Activated naive CD4-positive, alpha-beta T cell (primary cell): Measurements from ENCODE around the gene TP53TG5.
"Not testable (repeated sequence)": the region's sequence is repeated elsewhere in the genome, so short reads cannot be mapped to it uniquely, and the experiment has no call there.

Source experiments
- DNase-seq, 4 experiments: peaks; one replicate each; lab custom pipeline; 2025; lab: John Stamatoyannopoulos, UW

Gene TP53TG5

DNA sequence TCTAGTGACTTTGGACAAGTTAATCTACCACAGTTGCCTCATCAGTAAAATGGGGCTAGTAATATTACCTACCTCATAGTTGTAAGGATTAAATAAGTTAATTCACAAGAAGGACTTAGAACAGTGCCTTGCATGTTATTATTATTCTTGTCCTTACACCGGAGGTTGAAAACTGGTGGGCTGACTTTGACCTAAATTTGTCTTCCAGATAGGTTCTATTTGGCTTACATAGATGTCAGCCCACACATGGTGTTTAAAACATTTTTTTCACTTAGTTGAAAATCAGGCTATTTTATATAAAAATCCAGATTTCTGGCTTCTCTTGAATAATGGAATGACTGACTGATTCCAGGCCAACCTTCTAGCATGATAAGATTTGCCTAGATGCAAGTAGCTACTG lies 11.9 kb downstream of the TP53TG5 start:
- DNase-seq: no peak

DNA sequence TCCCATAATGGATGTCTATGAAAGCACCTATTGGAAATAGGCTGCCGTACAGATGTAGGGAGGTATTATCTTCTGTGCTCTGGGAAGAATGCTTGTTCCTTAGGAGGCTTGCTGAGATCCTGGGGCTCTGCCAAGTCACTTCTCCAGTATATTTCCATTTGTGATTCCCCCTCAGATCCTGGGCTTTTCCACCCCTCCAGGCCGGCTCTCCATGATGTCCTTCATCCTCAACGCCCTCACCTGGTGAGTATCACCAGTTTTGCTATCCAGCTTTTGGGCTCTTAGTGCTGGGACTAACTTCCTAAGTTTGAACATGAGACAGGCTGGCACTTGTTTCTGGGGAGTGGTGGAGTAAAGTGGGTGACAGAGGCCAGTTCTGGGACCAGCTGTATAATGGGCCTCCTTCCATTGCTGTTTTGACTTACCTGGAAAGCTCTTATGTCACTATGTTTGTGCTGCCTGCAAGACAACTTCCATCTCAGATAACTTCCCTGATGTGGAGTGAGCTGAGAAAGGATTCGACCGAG lies 12.6 kb downstream of the TP53TG5 start:
- DNase-seq: no peak

DNA sequence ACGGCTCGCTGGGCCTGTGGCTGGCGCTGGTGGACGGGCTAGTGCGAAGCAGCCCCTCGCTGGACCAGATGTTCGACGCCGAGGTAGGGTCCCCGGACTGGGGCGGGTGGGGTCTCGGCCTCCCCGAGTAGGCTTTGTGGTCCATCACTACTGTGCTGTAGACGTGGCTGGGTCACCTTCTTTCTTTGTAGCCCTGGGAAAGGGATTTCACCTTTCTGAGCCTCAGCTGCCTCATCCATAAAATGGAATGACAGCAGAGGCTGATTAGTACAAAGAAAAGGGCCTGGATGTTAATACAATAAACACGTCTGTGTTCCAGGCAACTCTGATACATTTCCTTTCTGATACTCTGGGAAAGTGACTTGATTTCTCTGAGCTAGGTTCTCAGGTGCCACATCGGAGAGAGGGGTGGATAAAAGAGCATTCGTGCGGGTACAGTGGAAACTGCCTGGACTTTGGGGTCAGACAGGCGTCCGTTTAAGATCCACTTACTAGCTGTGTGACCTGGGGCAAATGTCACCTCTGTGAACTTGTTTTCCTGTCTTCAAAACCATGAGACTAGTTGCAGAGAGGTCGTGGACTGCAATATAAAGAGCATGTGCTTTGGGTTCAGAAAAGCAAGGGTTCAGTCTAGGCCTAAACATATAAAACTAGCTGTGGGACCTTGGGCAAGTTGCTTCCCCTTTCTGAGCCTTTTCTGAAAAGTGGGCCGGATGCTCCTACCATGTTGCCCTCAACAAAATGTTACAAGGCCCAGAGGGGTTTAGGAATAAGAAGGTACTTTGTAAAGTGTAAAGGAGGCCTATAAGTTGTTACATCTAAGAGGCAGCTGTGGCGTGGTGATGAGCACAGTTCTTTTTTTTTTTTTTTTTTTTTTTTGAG lies 14.3 kb downstream of the TP53TG5 start:
- DNase-seq: no peak

DNA sequence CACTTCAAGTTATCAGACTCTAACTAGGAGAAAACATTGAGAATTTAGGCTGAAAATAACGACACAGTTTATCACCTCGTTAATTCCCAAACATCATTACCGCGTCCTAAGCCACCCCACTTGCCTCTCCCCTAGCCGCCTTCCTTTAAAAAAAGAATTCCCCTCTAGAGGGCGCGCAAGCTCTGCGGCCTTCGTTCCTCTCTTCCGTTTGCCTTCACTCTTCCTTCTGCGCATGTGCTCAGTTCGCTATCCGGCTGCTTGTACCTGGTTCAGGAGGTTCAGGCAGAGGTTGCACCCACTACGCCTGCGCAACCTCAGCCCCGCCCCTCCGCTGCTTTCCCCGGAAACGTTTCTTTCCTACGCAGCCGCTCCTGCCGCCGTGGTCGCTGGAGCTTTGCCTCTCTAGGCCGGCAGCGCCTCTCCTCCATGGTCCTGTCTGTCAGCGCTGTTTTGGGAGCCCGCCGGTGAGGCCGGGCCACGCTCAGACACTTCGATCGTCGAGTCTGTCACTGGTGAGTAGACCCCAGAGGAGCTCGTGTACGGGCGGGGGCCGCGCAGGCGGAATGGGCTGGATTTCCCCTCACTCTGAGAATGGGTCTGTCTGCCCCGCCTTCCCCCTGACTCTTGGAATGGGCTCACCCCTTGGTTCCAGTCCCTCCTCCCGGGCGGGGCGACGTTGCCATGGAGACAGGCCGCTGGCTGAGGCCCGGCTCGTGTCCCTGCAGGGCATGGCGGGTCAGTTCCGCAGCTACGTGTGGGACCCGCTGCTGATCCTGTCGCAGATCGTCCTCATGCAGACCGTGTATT lies 15.1 kb downstream of the TP53TG5 start, which contains the start of gene SYS1:
SYS1 (plus strand) TSS at position 353 of the 807 bp plus-strand sequence; CDS start at position 729, 376 bp downstream.
- DNase-seq: peak; percentile 93 to 98 (median 96)

DNA sequence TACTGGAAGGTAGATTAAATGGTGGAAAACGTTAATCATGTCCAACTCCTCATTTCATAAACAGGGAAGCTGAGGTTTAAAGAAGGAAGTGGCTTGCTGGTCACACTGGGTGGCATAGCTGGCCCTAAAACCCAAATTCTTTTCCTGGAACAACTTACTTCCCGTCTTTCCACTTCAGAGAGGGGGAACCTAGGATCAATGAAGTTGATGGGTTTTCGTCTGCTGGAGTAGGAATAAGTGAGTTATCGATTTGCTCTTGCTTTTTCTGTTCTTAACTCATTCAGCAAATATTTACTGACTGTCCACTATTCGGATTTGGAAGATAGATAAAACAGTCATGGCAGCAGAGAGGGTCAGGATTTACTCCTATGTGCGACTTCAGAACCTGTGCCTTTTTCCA lies 16.3 kb downstream of the TP53TG5 start:
- DNase-seq: no peak

DNA sequence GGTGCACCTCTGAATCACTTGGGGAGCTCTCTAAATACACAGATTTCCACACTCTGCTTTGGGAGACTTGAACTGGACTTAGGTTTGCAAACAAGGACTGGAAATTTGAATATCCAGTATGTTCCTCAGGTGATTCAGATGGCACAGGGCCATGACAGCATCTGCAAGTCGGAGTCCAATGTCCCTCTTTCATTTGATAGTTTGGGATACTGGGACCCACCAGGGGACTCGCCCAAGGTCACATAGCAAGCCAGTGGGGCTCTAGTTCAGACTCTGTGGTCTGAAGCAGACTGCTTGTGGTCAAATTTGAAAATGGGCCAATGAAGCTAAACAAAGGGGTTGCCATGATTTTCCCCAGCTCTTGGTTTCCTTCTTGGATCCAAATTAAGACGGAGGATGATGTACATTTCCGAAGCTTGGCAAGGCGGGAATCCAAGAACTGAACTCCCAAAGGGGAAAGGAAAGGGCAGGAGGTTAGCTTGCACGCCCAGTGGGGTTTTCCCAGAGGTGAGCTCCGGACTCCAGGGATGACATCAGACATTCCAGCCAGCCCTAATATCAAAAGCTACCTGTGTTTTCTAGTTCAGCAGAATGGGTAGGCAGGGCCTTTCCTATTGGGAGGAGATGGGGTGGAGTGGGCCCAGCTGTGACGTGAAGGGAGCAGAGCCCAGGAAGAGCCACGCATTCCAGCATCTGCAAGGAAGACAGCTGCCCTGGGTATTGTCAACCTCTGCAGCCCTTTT lies 18.5 kb downstream of the TP53TG5 start:
- no peak for DNase-seq

DNA sequence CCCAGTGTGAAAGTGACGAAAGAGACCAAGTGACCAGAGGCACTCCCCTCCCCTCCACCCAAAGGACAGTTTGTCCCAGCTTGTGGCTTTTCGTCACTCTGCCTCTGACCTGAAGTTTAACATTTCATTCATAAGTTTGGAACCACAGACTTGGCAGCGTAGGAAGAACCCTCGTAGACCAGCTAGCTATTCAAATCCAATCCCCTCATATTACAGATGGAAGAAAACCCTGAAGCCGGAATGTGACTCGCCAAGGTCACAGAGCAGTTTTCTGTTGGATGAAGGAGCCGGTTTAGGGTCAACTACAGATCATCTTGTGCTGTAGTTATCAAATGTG lies 19.1 kb downstream of the TP53TG5 start:
- DNase-seq: no peak

DNA sequence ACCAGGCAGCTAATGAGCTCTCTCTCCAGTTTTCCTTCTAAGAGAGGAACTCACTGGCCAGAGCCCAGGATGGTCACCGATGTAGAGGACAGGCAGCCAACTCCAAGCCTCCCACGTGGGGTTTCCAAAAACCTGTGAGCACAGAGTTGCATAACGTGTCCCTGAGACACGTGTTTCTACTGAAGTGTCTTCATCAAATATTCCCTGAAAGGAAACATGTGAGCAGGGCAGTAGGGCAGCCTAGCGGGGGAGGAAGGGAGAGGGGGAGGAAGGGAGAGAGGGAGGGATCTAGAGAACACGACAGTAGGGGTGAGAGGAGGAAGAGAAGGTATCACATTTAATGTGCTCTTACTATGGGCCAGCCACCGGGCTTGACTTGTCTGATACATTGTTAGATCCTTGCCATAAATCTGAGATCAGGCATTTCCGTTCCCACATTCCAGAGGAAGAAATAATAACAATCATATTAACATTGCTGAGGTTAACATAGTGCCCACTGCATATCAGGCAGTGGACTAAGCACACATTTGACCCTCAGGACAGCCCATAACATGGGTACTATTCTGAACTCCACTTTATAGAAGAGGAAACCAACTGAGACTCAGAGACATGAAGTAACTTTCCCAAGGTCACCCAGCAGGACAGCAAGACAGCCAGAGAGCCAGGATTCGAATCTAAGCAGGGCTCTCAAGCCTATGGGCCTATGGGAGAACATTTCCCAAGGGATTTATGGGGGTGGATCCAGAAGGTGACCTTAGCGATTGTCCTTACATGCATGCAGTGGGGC lies 19.6 kb downstream of the TP53TG5 start:
- no peak for DNase-seq

DNA sequence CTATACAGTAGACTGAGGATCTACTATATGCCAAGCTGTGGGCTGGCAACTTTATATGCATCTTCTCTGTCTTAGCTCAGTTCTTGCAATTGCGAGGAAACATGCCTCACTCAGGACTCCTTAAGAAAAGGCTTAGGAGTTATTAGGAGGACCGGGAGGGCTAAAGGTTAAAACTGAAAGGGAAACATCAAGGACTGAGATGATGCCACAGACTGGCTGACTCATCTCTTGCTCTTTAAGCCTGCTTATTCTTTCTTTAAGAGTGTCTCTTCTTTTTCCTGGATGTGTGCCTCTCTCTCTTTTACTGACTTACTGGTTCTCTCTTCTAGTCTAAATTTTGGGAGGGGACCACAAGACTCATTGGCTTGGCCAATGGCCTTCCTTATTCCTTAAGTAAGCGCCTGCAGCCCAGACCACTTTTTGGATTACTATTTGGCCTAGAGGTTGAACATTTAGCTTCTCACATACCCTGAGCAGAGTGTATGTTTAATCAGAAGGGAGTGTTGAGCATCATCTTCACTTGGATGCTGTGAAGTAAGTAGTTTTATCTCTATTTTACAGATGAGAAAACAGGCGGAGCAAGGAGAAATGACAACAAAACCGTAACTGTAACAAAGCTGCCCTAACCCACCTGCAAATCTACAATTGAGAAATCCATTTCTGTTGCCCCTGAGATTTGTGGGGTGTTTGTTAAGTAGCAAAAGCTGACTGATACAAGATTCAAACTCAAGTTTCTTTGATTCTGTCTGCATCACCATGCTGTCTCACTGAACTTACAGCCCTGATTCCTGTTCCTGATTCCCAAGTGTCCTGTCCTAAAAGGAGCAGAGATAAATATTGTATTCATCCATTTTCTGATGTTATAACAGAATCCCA lies 22.7 kb downstream of the TP53TG5 start:
- no peak for DNase-seq

DNA sequence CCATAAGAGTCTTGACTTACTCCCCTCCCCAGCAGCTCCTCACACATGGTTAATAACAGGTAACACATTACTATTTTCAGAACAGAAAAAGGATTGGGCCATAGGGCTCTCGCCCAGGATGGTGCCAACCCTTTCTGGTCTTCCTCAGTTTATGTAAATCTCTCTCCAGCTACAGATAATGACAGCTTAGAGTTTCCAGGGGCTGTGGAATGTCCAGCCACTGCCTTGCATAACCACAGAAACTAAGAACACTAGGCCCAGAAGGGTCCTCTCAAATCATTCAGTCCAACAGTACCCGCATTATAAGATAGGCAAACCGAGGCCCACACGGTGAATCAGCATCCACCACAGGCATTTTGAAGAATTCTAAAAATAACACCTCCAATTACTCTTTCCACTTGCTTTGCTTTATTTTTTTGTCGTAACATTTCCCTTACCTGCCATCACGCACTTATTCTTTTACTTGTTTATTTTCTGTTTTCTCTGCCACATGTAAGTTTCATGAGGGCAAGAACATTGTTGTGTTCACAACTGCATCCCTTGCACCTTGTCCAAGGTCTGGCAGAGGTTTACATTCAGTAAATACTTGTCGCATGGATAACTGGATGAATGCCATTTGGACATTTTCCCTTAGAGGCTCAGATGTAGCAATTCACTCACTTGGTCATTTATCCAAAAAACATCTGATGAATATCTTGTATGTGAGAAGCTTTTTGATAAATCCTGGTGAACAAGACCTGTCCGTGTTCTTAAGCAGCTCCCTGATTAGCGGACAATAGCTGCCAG lies 23.5 kb downstream of the TP53TG5 start:
- no peak for DNase-seq

DNA sequence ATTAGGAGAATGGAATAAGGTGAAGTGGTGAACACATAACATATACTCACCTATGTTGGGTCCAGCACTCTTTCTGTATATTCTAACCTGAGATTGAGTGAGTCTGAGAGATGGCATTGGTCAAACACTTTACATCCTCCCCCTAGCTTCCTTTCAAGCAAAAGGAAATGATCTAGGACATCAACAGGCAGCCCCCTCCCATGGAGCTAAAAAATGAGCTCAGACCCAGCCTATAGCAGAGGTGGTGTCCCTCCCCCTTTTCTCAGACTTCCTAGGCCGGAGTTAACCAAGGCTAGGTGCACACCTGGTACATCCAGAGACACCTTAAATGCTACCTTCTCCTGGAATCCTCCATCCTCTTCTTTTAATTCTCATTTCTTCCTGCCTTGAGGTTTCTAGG lies 24.4 kb downstream of the TP53TG5 start:
- no peak for DNase-seq

DNA sequence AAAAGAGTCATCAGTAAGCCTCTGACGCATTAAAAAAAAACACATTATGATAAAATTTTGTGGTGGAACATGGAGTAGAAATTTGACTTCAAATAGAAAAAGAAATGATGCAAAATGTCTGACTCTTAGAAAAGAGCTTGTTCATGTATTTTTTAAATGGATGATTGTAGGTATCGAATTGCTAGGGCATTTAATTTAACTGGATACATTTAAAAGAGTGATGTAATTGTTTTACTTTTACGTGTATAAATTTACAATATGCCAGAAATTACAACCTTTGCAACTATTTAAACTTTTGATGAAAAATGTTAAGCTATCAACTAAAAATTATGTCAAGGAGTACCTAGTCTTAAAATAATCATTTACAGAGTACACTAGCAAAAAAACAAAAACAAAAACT lies 25.4 kb downstream of the TP53TG5 start:
- DNase-seq: no peak

DNA sequence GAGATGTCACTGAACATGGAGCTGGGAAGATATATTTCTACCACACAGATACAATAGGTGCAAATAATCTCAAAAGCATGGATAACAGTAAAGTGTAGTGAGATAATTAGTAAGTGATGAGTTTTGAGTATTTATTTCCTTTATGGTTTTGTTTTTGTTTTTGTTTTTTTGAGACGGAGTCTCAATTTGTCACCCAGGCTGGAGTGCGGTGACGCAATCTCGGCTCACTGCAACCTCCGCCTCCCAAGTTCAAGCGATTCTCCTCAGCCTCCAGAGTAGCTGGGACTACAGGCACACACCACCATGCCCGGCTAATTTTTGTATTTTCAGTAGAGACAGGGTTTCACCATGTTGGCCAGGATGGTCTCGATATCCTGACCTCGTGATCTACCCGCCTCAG lies 27.3 kb downstream of the TP53TG5 start:
- DNase-seq: not testable (repeated sequence)

DNA sequence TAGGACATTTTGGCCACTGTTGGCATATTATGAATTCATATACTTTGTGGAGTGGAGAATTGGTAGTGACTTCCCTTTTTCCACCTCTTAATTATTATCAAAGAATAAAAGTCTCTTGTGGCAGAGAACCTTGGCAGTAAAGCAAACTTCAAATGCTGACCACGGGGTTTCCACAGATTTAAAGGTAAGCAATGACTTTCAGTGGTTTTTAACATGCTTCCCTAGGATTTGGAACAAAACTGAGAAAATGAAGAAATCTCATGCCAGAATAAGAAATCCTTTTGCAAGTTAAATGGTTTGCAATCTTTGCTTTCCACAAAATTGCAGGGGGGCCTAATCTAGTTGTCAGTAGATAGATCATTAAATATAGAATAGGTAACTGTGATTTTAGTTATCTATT lies 27.9 kb downstream of the TP53TG5 start:
- no peak for DNase-seq

DNA sequence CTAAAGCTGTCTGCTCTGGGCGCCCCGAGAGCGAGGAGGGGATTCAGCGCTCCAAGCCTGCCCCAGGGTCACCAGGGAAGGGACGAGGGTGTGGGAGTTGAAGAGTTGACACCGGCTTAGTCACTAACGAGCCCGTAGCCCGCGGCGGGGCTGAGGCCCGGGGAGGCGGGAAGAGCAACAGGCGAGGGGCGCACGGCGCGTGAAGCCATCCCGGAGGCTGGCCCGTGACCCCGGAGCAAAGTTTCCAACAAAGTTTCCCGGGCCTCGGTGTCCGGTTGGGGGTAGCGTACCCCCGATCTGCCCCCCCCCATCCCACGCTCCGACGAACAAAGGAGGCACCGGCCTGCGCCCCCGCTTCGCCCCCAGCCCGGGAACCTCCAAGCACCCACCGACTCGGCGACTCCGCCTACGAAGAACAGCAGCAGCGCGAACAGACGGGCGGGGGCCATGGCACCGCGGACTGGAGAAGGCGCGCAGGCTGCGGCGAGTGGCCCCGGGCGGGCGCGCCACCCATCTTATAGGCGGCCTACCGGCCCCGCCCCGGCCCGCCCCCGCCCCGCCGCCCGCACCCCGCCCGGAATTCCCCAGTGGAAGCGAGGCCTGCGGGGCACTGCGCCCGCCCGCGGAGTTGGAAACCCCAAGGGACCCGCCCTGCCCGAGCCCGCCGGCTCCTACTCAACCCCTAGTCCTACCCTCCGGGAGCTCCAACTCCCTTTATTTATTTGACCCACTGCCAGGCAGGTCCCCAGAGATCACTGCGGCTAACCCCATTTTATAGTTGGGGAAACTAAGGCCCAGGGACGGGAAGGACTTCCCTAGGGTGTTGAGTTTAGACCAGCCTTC lies 30.0 kb downstream of the TP53TG5 start, which contains the start of gene SDC4:
SDC4 (minus strand) TSS at position 489 of the 843 bp plus-strand sequence; CDS start at position 449, 40 bp downstream.
- peak in 3 of 4 experiments; percentile 8 to 44 (median 22) for DNase-seq

DNA sequence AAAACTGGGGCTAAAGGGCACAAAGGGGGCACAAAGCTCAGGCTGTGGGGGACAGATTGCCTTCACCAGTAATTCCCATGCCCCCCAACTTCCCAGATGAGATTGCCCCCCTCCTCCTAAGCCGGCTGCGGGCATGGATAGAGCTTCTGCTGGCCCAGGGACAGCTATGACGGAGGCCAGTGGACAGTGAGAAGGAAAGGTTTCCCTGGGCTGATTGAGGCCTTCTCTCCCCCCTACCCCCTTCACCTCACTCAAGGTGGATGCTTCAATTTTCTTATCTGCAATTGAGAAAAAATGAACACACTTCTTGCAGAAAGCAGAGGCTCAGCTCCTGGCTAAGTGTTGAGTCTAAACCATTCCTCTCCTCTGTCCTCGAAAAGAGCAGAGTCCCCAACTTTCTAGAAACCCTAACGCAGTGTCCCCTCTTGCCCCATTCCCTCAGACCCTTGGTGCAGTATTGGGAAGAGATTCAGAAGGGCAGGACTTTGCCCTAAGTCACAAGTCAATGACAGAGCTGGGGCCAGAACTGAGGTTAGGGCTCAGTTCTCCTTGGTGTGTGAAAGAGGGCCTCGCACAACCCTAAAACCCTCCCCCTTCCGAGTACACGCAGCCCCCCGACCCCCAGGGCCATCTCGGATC lies 30.7 kb downstream of the TP53TG5 start:
- no peak for DNase-seq

DNA sequence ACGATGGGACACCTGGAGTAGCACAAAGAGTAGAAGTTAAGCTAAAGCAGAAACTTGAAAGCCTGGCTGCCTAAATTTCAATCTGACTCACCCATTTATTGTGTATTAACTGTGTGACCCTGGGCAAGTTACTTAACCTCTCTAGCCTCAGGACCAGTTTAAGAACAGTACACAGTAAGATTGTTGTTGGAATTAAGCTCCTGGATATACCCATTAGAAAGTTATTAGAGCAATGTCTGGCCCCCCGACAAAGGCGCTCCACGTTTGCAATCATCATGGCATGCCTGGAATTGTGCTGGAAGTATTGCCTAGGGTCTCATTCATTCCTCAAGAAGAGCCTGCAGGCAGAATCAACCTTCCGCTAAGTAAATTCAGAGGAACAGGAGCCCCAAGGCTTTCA lies 31.3 kb downstream of the TP53TG5 start:
- no peak for DNase-seq

DNA sequence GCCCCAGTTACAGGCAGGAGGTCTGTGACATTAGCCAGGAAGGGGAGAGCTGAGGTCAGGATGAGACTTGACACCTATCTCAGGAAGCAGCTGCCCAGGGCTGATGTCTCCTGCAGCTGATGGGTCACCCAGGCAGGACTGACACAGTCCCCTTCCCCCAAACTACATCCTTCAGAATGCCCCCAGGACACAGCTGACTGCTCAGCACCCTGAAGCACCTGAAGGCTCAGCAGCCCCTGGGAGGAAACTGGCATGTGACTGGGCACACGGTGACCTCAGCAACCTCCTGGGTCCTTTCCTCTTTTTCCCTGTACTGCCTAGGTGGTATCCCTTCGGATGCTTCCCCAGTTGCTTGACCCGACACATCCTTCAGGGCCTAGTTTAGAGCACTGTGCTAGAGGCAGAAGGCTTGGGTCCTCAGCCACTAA lies 31.8 kb downstream of the TP53TG5 start:
- no peak for DNase-seq
